Transverse colon (tissue), 4 donors: ENCODE measurements around the gene RILPL2.

ENCODE experiments used
- POLR2AphosphoS5 ChIP-seq, 3 donors: sonication (generic); formaldehyde crosslinking; IDR thresholded peaks; one replicate each; pipeline ENCODE4 v1.6.1; 2016; ENCODE audit warnings: antibody characterized with exemption in 3 of 3
- TF ChIP-seq, protein P1 (sequence below), 5 experiments: fragments of 200-600 bp in 3 of 5; fragments of 450-650 bp in 2 of 5; sonication (generic) in 3 of 5; IDR thresholded peaks; 1 replicate in 2 of 5; 2 replicates in 3 of 5; pipeline ENCODE4 v1.5.1; 2016 to 2017; ENCODE audit warnings: antibody characterized with exemption in 5 of 5, inconsistent platforms in 3 of 5, mild to moderate bottlenecking in 2 of 5, moderate library complexity in 1 of 5

DNA sequence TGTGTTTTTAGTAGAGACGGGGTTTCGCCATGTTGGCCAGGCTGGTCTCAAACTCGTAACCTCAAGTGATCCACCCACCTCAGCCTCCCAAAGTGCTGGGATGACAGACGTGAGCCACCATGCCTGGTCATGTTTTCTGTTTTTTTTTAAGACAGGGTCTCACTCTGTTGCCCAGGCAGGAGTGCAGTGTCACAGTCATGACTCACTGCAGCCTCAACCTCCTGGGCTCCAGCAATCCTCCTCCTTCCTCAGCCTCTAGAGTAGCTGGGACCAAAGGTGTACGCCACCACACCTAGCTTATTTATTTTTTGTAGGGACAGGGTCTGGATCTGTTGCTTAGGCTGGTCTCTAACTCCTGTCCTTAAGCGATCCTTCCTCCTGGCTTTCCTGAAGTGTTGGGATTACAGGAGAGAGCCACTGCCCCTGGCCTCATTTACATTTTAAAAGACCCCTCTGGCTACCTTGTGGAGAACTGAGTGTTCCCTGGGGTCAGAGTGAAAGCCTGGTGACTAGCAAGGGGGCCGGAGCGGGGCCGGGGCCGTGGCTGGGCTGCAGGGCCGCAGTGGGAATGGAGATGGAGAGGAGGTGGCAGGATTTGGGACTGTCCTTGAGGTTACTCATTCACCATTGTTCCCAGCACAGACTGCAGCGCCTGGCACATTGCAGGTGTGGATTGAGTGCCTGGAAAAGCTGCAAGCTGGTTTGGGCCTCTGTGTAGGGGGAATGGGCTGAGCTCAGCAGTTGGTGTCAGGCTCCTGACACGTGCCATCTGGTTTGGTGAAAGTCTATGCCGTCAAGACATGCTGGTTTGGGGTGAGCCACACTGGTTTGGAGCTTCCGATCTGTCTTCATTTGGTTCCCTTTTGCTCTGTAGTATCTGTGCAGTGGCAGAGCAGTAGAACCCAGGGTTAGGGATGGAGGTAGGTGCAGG, 34.5 kb downstream of the RILPL2 start:
- TF ChIP-seq, protein P1, sequence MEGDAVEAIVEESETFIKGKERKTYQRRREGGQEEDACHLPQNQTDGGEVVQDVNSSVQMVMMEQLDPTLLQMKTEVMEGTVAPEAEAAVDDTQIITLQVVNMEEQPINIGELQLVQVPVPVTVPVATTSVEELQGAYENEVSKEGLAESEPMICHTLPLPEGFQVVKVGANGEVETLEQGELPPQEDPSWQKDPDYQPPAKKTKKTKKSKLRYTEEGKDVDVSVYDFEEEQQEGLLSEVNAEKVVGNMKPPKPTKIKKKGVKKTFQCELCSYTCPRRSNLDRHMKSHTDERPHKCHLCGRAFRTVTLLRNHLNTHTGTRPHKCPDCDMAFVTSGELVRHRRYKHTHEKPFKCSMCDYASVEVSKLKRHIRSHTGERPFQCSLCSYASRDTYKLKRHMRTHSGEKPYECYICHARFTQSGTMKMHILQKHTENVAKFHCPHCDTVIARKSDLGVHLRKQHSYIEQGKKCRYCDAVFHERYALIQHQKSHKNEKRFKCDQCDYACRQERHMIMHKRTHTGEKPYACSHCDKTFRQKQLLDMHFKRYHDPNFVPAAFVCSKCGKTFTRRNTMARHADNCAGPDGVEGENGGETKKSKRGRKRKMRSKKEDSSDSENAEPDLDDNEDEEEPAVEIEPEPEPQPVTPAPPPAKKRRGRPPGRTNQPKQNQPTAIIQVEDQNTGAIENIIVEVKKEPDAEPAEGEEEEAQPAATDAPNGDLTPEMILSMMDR (IDR thresholded peaks at IDR 0.05), result no peak
- TF ChIP-seq POLR2AphosphoS5 (IDR thresholded peaks at IDR 0.05), result no peak
